IPS-20b (cell line): ENCODE measurements around the gene TLN1.

ENCODE experiments used
- H3K27ac ChIP-seq: one replicate; pipeline ENCODE4 v1.5.1; 2013; ENCODE audit warnings: low read length
- H3K27me3 ChIP-seq: 2 replicates; pipeline ENCODE4 v1.6.1; 2013; ENCODE audit warnings: mild to moderate bottlenecking, low read length, inconsistent platforms; ENCODE audit not compliant: insufficient read depth
- H3K36me3 ChIP-seq: 2 replicates; pipeline ENCODE4 v1.6.1; 2013; ENCODE audit warnings: low read depth, mild to moderate bottlenecking, inconsistent platforms, low read length, moderate library complexity; ENCODE audit not compliant: insufficient read depth
- H3K4me1 ChIP-seq: 2 replicates; pipeline ENCODE4 v1.6.1; 2013; ENCODE audit warnings: mild to moderate bottlenecking, control low read depth, inconsistent platforms, low read length, moderate library complexity; ENCODE audit not compliant: insufficient read depth
- H3K4me3 ChIP-seq: 2 replicates; pipeline ENCODE4 v1.5.1; 2013; ENCODE audit warnings: mild to moderate bottlenecking, low read length, inconsistent platforms
- H3K9ac ChIP-seq: 2 replicates; pipeline ENCODE4 v1.6.1; 2013; ENCODE audit warnings: low read depth, mild to moderate bottlenecking, inconsistent platforms, low read length, moderate library complexity
- H3K9me3 ChIP-seq: 2 replicates; pipeline ENCODE4 v1.6.1; 2013; ENCODE audit warnings: mild to moderate bottlenecking, low read depth, low read length, inconsistent platforms; ENCODE audit not compliant: insufficient read depth

The TLN1 gene

DNA sequence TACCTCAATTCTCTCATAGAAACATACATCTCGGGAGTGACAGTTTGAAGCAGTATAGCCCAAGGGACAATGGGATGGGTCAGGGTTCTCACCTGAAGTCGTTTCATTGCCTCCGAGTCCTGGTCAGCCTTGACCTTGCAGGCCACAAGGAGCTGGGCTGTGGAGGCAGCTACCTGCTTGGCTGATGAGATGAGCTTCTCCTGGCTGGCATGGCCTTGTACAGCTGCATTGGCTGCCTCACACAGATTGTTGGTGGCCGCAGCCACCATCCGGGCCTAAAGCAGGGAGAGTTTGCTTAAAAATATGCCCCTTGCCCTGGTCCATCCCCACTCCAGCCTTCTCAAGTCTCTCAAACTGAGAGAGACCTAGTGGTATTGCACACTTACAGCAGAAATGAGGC, 33.8 kb downstream of the TLN1 start:
- no peak overlapping the region for H3K27ac ChIP-seq
- peaks cover 71% of the 10 kb centered on the region for H3K36me3 ChIP-seq
- H3K4me3 ChIP-seq, result no peak overlapping the region
- H3K9ac ChIP-seq, result no peak overlapping the region
- no peaks in the 10 kb centered on the region for H3K27me3 ChIP-seq
- H3K9me3 ChIP-seq, result no peaks in the 10 kb centered on the region
- no peaks in the 10 kb centered on the region for H3K4me1 ChIP-seq

- H3K4me1 ChIP-seq, result no peaks in the 10 kb centered on the region
- no peak overlapping the region for H3K4me3 ChIP-seq
- H3K9ac ChIP-seq, result no peak overlapping the region
- no peaks in the 10 kb centered on the region for H3K9me3 ChIP-seq
- H3K27ac ChIP-seq, result no peak overlapping the region
- no peaks in the 10 kb centered on the region for H3K27me3 ChIP-seq
- H3K36me3 ChIP-seq, result peaks cover 64% of the 10 kb centered on the region
Observed at GRCh38 chr9:35697486-35697885, 34.5 kb downstream of the TLN1 start.

DNA sequence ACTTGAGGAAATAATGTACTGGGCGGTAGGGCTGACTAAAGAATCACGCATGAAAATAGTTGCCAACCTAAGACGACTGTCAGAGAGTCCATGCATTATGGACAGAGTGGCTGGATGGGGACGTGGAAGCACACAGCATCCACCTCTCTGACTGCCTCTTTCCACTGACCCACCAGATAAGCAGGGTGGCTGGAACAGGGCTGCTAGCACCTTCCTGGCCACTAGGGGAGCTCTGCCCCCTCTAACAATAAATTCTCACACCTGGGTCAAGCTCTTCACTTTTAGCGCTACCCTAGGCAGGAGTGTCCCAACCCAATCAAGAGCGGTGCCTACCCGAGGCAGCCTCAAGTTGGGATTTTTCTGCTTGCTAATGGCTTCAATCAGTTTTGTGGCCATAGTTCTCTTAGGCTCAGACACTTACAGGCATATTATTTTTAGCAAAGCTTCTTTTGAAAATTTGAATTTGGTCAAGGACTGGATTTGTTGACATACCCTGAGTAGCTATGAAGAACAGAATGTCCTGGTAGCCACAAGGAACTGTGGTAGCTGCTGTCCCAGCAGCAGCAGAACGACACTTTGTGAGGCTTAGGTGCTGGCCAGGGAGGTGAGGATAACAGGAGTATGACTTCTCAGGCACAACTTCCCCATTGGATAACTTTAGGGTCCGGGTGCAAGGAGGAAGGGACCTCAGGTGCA, 35.3 kb downstream of the TLN1 start:
- Histone ChIP-seq H3K4me3 (no peak overlapping the region), H3K27me3 (no peaks in the 10 kb centered on the region), H3K9ac (no peak overlapping the region), H3K36me3 (peaks cover 56% of the 10 kb centered on the region), H3K9me3 (no peaks in the 10 kb centered on the region), H3K4me1 (no peaks in the 10 kb centered on the region), H3K27ac (no peak overlapping the region)

- Histone ChIP-seq H3K27me3 (no peaks in the 10 kb centered on the region), H3K4me1 (0 out of 2 replicates have a peak, but pooled peaks cover 3% of the 10 kb centered on the region), H3K4me3 (no peak overlapping the region), H3K9ac (no peak overlapping the region), H3K27ac (no peak overlapping the region), H3K9me3 (no peaks in the 10 kb centered on the region), H3K36me3 (peaks cover 49% of the 10 kb centered on the region)
Observed at GRCh38 chr9:35695943-35696401, 36.0 kb downstream of the TLN1 start.

GRCh38 chr9:35691757-35692301, 40.2 kb downstream of the TLN1 start:
- H3K9me3 ChIP-seq, result no peaks in the 10 kb centered on the region
- peaks cover 11% of the 10 kb centered on the region for H3K4me1 ChIP-seq
- H3K4me3 ChIP-seq, result peak overlapping the region; percentile 87
- no peak overlapping the region for H3K27ac ChIP-seq
- H3K9ac ChIP-seq, result no peak overlapping the region
- H3K27me3 ChIP-seq, result no peaks in the 10 kb centered on the region
- H3K36me3 ChIP-seq, result peaks cover 33% of the 10 kb centered on the region

- Histone ChIP-seq H3K9ac (peak overlapping the region; percentile 94; the same call in 1 of the 2 replicates), H3K27me3 (no peaks in the 10 kb centered on the region), H3K4me1 (peaks cover 11% of the 10 kb centered on the region), H3K27ac (peak overlapping the region; percentile 86), H3K4me3 (peak overlapping the region; percentile 87), H3K9me3 (no peaks in the 10 kb centered on the region), H3K36me3 (peaks cover 36% of the 10 kb centered on the region)
Observed at GRCh38 chr9:35691334-35691650, 40.7 kb downstream of the TLN1 start.

DNA sequence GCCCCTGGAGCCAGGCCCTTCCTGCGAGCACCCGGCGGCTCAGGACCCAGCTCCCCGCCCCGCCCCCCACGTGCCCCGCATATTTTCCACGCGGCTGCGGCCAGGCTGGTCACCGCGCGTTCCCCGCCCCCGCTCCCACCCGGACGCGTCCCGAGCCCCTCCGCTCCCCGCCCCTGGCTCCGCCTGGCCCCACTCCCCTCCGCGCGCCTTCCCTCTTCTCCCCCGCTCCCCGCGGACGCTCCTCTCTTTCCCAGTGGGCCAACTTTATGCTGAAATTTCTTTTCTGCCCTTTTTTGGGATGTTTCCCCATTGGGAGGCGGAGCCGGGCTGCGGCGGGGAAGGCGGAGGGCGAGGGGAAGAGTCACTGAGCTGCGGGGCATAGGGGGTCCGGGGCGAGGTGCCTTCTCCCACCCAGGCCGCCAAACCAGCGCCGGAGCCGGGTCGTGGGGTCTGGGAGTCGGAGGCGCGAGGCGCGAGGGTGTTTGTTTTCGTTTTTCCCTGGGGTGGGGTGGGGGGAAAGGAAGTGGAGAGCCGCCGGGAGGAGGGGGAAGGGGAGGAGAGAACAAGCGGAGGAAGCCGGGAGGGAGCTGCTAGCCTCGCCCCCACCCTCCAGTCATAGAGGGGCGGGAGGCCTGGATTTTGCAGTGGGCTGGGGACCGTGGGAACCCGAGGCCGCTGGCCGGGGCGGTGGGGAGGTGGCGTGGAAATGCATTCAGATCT, 41.2 kb downstream of the TLN1 start:
- Histone ChIP-seq H3K9me3 (no peaks in the 10 kb centered on the region), H3K27ac (peak overlapping the region; percentile 86), H3K27me3 (no peaks in the 10 kb centered on the region), H3K36me3 (peaks cover 36% of the 10 kb centered on the region), H3K9ac (peak overlapping the region; percentile 94; the same call in 1 of the 2 replicates), H3K4me1 (peaks cover 11% of the 10 kb centered on the region), H3K4me3 (peak overlapping the region; percentile 87)

GRCh38 chr9:35690294-35690613, 41.7 kb downstream of the TLN1 start:
- no peaks in the 10 kb centered on the region for H3K9me3 ChIP-seq
- peak overlapping the region; percentile 87 for H3K4me3 ChIP-seq
- peak overlapping the region; percentile 81 for H3K27ac ChIP-seq
- no peaks in the 10 kb centered on the region for H3K27me3 ChIP-seq
- peaks cover 39% of the 10 kb centered on the region for H3K36me3 ChIP-seq
- H3K4me1 ChIP-seq, result peaks cover 11% of the 10 kb centered on the region
- peak overlapping the region; percentile 94; the same call in 1 of the 2 replicates for H3K9ac ChIP-seq

DNA sequence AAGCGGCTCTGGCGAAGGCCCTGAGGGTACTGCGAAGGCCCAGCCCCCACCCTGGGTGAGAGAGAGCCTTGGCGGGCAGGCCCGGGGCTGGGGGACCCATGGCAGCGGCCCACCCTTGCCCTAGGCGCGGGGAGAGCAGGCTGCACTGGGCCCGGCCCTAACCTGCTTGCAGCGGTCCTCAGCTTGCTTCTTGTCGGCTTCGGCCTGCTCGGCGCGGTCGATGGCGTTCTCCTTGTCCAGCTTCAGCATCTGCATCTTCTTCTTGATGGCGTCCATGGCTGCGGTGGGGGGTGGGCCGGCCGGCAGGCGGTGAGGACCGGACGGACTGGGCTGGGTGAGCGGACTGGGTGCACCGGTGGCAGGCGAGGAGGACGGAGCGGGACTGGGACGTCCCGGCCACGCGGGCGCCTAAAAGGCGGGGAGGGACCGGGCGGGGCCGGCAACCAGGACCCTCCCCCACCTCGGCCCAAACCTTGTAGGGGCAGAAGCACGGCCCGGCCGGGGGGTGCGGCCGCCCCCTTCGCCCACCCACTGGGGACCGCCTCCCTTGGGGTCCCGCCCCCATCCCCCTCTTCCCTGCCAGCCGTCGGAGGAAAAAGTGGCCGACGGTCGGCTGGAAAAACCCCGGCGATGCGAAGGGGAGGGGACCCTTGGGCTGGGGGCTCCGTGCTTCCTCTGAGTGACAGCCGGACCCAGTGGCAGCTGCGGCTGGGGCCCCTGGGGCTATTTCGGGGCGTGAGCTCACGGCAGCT, 42.3 kb downstream of the TLN1 start, which contains the start of gene TPM2:
TSS of gene TPM2 (minus strand) at position 384 of the 752 bp plus-strand sequence. CDS start at position 276, 108 bp downstream.
- H3K4me3 ChIP-seq, result peak within 1 kb of the TSS; percentile 87
- H3K4me1 ChIP-seq, result peaks cover 11% of the 10 kb centered on the region
- no peaks in the 10 kb centered on the region for H3K27me3 ChIP-seq
- peaks cover 44% of the 10 kb centered on the region for H3K36me3 ChIP-seq
- H3K9ac ChIP-seq, result peak within 1 kb of the TSS; percentile 94
- H3K9me3 ChIP-seq, result no peaks in the 10 kb centered on the region
- H3K27ac ChIP-seq, result peak within 1 kb of the TSS; percentile 97

GRCh38 chr9:35688558-35689541, 43.1 kb downstream of the TLN1 start:
- no peaks in the 10 kb centered on the region for H3K9me3 ChIP-seq
- peak overlapping the region; percentile 97 for H3K27ac ChIP-seq
- peak overlapping the region; percentile 94 for H3K9ac ChIP-seq
- H3K27me3 ChIP-seq, result no peaks in the 10 kb centered on the region
- peak overlapping the region; percentile 87 for H3K4me3 ChIP-seq
- H3K4me1 ChIP-seq, result peaks cover 11% of the 10 kb centered on the region
- peaks cover 53% of the 10 kb centered on the region for H3K36me3 ChIP-seq
